PC-3 (cell line): ENCODE data around the gene XG. TPM values are rescaled to one million over a fixed set of nuclear protein-coding genes. Genes with fewer than 3 reads are reported as not detected.
A peak's percentile ranks its signal among the peaks of the same experiment; 100 is the strongest.

Source experiments
- ATAC-seq: fragments of 200-7000 bp; cut with Tn5 transposase; 2 replicates; pipeline ENCODE4 v1.9.1; 2020; ENCODE audit warnings: mild to moderate bottlenecking, moderate library complexity
- BruUV-seq: library from RNA; stranded (reverse); fragments of 400-500 nt; replicated peaks from 2 replicates; lab custom pipeline; 2021; lab: Mats Ljungman, UMichigan
- CTCF ChIA-PET: fragments of 300-600 bp; sonication (Branson Sonifier 250); formaldehyde crosslinking; loops from one replicate; lab custom pipeline; 2022; ENCODE audit warnings: antibody characterized with exemption; lab: Charles Lee
- POLR2A ChIA-PET: fragments of 300-600 bp; sonication (Branson Sonifier 250); formaldehyde crosslinking; loops from one replicate; lab custom pipeline; 2022; ENCODE audit warnings: antibody characterized with exemption; ENCODE audit not compliant: unreplicated experiment; lab: Charles Lee
- DNase-seq: peaks from one replicate; pipeline ENCODE4 v3.0.0-alpha.2; 2015
- H2AFZ ChIP-seq: fragments of 300-600 bp; sonication (generic); 2 replicates; pipeline ENCODE4 v1.6.0; 2016; ENCODE audit warnings: antibody characterized with exemption, low read length
- H3F3A ChIP-seq: fragments of 300-600 bp; sonication (generic); one replicate; pipeline ENCODE4 v1.6.0; 2017; ENCODE audit warnings: antibody characterized with exemption, low read length, control low read depth, mild to moderate bottlenecking; ENCODE audit not compliant: unreplicated experiment
- H3K27ac ChIP-seq: fragments of 300-600 bp; sonication (generic); 2 replicates; pipeline ENCODE4 v1.5.1; 2016; ENCODE audit warnings: mild to moderate bottlenecking, low read length
- H3K27me3 ChIP-seq: fragments of 300-600 bp; sonication (generic); 2 replicates; pipeline ENCODE4 v1.6.1; 2016; ENCODE audit warnings: low read length, mixed read lengths
- H3K36me3 ChIP-seq: fragments of 300-600 bp; sonication (generic); 2 replicates; pipeline ENCODE4 v1.6.1; 2016; ENCODE audit warnings: low read depth, mixed run types, low read length, mixed read lengths
- H3K4me1 ChIP-seq: fragments of 300-600 bp; sonication (generic); 2 replicates; pipeline ENCODE4 v1.5.1; 2016; ENCODE audit warnings: low read length; ENCODE audit not compliant: insufficient read depth
- H3K4me2 ChIP-seq: fragments of 300-600 bp; sonication (generic); 2 replicates; pipeline ENCODE4 v1.6.0; 2016; ENCODE audit warnings: low read length
- H3K4me3 ChIP-seq: fragments of 300-600 bp; sonication (generic); 2 replicates; pipeline ENCODE4 v1.5.1; 2016; ENCODE audit warnings: mild to moderate bottlenecking, low read length, mixed read lengths
- H3K79me2 ChIP-seq: fragments of 300-600 bp; sonication (generic); 2 replicates; pipeline ENCODE4 v1.6.1; 2017; ENCODE audit warnings: low read length, mixed read lengths
- H3K9ac ChIP-seq: fragments of 300-600 bp; sonication (generic); 2 replicates; pipeline ENCODE4 v1.6.0; 2016; ENCODE audit warnings: mild to moderate bottlenecking, low read length
- H3K9me2 ChIP-seq: fragments of 300-600 bp; sonication (generic); replicated peaks from 2 replicates; pipeline ENCODE4 v1.6.1; 2016; ENCODE audit warnings: mixed run types, low read length, mixed read lengths
- H3K9me3 ChIP-seq: fragments of 300-600 bp; sonication (generic); 2 replicates; pipeline ENCODE4 v1.6.1; 2016; ENCODE audit warnings: low read length, mixed read lengths
- H4K20me1 ChIP-seq: fragments of 300-600 bp; sonication (generic); 2 replicates; pipeline ENCODE4 v1.6.1; 2016; ENCODE audit warnings: low read length, mixed read lengths
- EZH2 ChIP-seq: fragments of 300-600 bp; sonication (generic); IDR thresholded peaks from one replicate; pipeline ENCODE4 v1.6.1; 2017; ENCODE audit warnings: antibody characterized with exemption, mild to moderate bottlenecking, low read length; ENCODE audit not compliant: unreplicated experiment
- EZH2phosphoT487 ChIP-seq: fragments of 300-600 bp; sonication (generic); IDR thresholded peaks from 2 replicates; pipeline ENCODE4 v1.6.1; 2018; ENCODE audit warnings: mild to moderate bottlenecking, antibody characterized with exemption, low read length, borderline replicate concordance
- intact Hi-C: fragments of 100-400 bp; cut with micrococcal nuclease; formaldehyde crosslinking; loops from 2 replicates; pipeline ENCODE4 v1.9.0; 2023
- total RNA-seq: library from RNA; depleted of rRNA; stranded (reverse); fragments of >200 nt; gene quantifications from 2 replicates; pipeline ENCODE4 v1.2.3, GENCODE V29; 2014
- TF ChIP-seq, protein P1 (sequence below): fragments of 300-600 bp; sonication (generic); conservative IDR thresholded peaks from 2 replicates; pipeline ENCODE4 v1.5.1; 2017; ENCODE audit warnings: antibody characterized with exemption, low read depth, mild to moderate bottlenecking, low read length

XG gene
- total RNA-seq, 1 experiment from 2014 or later = not detected

DNA sequence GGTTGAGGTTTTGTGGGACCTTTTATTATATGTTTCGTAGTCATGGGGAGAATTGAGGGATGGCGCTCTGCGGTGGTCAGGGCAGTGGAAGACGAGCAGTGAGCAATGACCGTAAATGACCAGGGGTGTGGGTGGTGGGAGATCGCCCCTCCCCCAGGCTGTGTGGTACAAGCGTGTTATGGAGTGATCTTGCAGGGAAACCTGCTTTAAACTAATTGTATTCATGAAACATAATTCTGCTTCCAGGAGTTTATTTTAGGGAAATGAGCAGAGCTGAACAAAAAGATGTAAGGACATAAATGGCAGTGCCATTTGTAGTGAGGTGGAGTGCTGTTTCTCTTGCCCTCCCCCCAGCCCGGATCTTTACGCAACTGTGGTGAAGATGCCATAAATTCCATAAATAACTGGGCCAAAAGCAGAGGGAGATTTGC is 97.0 kb downstream of the XG start:
- BruUV-seq = no TSS peak
- no peak overlapping the region for H3K27ac ChIP-seq
- ATAC-seq = no peak
- H3K9me3 ChIP-seq = no peaks in the 10 kb centered on the region
- H3K4me2 ChIP-seq = peak overlapping the region; percentile 26
- no peak overlapping the region for H3K4me3 ChIP-seq
- no peaks in the 10 kb centered on the region for H3K4me1 ChIP-seq
- no peaks in the 10 kb centered on the region for H3K27me3 ChIP-seq
- intact Hi-C loops = no loop called here
- no peaks in the 10 kb centered on the region for H3F3A ChIP-seq
- H4K20me1 ChIP-seq = no peaks in the 10 kb centered on the region
- ChIA-PET POLR2A (no interaction called here), CTCF (no interaction called here)
- no peaks in the 10 kb centered on the region for H3K9me2 ChIP-seq
- no peak overlapping the region for H2AFZ ChIP-seq
- no peak overlapping the region for H3K9ac ChIP-seq
- H3K79me2 ChIP-seq = no peaks in the 10 kb centered on the region
- peak; percentile 19 for DNase-seq
- H3K36me3 ChIP-seq = no peaks in the 10 kb centered on the region
- TF ChIP-seq, protein P1, sequence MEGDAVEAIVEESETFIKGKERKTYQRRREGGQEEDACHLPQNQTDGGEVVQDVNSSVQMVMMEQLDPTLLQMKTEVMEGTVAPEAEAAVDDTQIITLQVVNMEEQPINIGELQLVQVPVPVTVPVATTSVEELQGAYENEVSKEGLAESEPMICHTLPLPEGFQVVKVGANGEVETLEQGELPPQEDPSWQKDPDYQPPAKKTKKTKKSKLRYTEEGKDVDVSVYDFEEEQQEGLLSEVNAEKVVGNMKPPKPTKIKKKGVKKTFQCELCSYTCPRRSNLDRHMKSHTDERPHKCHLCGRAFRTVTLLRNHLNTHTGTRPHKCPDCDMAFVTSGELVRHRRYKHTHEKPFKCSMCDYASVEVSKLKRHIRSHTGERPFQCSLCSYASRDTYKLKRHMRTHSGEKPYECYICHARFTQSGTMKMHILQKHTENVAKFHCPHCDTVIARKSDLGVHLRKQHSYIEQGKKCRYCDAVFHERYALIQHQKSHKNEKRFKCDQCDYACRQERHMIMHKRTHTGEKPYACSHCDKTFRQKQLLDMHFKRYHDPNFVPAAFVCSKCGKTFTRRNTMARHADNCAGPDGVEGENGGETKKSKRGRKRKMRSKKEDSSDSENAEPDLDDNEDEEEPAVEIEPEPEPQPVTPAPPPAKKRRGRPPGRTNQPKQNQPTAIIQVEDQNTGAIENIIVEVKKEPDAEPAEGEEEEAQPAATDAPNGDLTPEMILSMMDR = no peak
- no peak for TF ChIP-seq EZH2phosphoT487
- no peak for TF ChIP-seq EZH2

DNA sequence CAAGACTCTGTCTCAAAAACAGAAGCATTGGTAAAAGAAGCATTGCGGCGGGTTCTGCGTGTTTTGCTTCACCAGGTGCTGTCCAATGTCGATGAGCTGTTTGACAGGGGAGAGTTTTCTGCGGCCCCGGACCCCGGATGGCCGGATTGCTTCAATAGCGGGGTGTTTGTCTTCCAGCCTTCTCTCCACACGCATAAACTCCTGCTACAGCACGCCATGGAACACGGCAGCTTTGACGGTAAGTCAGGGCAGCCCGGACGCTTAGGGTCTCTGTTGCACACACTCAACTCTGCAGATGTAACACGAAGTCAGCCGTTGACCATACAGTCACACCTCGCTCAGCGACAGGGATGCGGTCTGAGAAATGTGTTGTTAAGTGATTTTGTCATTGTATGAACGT is 103.1 kb downstream of the XG start:
- H3K9me3 ChIP-seq = no peaks in the 10 kb centered on the region
- no peak for ATAC-seq
- H4K20me1 ChIP-seq = no peaks in the 10 kb centered on the region
- H3K79me2 ChIP-seq = no peaks in the 10 kb centered on the region
- no peak for DNase-seq
- no peak overlapping the region for H3K4me2 ChIP-seq
- no peaks in the 10 kb centered on the region for H3F3A ChIP-seq
- no peaks in the 10 kb centered on the region for H3K4me1 ChIP-seq
- H3K27ac ChIP-seq = no peak overlapping the region
- ChIA-PET CTCF (no interaction called here), POLR2A (no interaction called here)
- no peaks in the 10 kb centered on the region for H3K9me2 ChIP-seq
- BruUV-seq = no TSS peak
- H2AFZ ChIP-seq = no peak overlapping the region
- no peaks in the 10 kb centered on the region for H3K27me3 ChIP-seq
- H3K36me3 ChIP-seq = no peaks in the 10 kb centered on the region
- intact Hi-C loops = no loop called here
- H3K4me3 ChIP-seq = no peak overlapping the region
- TF ChIP-seq EZH2phosphoT487 (no peak), EZH2 (no peak)
- TF ChIP-seq, protein P1 = no peak
- H3K9ac ChIP-seq = no peak overlapping the region

DNA sequence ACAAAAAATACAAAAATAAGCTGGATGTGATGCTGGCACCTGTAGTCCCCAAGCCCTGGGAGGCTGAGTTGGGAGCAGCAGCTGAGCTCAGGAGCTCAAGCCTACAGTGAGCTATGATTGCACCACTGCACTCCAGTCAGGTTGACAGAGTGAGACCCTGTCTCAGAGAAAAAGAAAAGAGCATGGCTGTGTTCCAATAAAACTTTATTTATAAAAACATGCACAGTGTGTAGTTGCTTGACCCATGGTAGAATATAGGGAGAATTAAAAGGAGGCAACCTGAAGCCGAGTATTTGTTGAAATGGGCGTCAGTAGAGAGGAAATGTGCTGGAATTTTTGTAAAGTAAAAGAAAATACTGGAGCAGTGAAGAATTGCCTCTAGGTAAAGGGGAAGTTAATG is 103.9 kb downstream of the XG start:
- no peak for ATAC-seq
- no peak overlapping the region for H3K4me2 ChIP-seq
- H3K4me1 ChIP-seq = no peaks in the 10 kb centered on the region
- CTCF ChIA-PET = no interaction called here
- no peaks in the 10 kb centered on the region for H3K36me3 ChIP-seq
- H3K9ac ChIP-seq = no peak overlapping the region
- no peaks in the 10 kb centered on the region for H4K20me1 ChIP-seq
- DNase-seq = no peak
- no peaks in the 10 kb centered on the region for H3K27me3 ChIP-seq
- no peak overlapping the region for H3K4me3 ChIP-seq
- H3F3A ChIP-seq = no peaks in the 10 kb centered on the region
- POLR2A ChIA-PET = no interaction called here
- H2AFZ ChIP-seq = no peak overlapping the region
- no peaks in the 10 kb centered on the region for H3K9me2 ChIP-seq
- no peaks in the 10 kb centered on the region for H3K9me3 ChIP-seq
- no peak overlapping the region for H3K27ac ChIP-seq
- TF ChIP-seq EZH2 (no peak), EZH2phosphoT487 (no peak)
- TF ChIP-seq, protein P1 = no peak
- intact Hi-C loops = no loop called here
- H3K79me2 ChIP-seq = no peaks in the 10 kb centered on the region
- BruUV-seq = no TSS peak
